Lower lobe of right lung (tissue), 2 donors: ENCODE measurements around the gene RPUSD1. TPM values are rescaled to one million over a fixed set of nuclear protein-coding genes. Genes with fewer than 3 reads are reported as not detected.

Experiments used
- ATAC-seq, 2 donors: fragments of 200-7000 bp; cut with Tn5 transposase; one replicate each; pipeline ENCODE4 v1.9.1; 2020 to 2022; ENCODE audit warnings: mild to moderate bottlenecking in 2 of 2, moderate library complexity in 2 of 2
- DNase-seq: peaks from one replicate; pipeline ENCODE4 v3.0.0-alpha.2; 2020
- H3K27ac ChIP-seq: fragments of 200-600 bp; one replicate; pipeline ENCODE4 v1.8.0; 2022
- H3K27me3 ChIP-seq: fragments of 200-600 bp; one replicate; pipeline ENCODE4 v1.8.0; 2022; ENCODE audit warnings: low read depth
- H3K36me3 ChIP-seq: fragments of 200-600 bp; one replicate; pipeline ENCODE4 v1.8.0; 2022; ENCODE audit warnings: mild to moderate bottlenecking
- H3K4me1 ChIP-seq: fragments of 200-600 bp; one replicate; pipeline ENCODE4 v1.8.0; 2022
- H3K4me3 ChIP-seq: fragments of 200-600 bp; one replicate; pipeline ENCODE4 v1.8.0; 2022; ENCODE audit warnings: mild to moderate bottlenecking
- H3K9me3 ChIP-seq: fragments of 200-600 bp; one replicate; pipeline ENCODE4 v1.8.0; 2022
- CTCF ChIP-seq: fragments of 200-600 bp; IDR thresholded peaks from one replicate; pipeline ENCODE4 v1.8.0; 2022; ENCODE audit warnings: antibody characterized with exemption, mild to moderate bottlenecking
- intact Hi-C: fragments of 100-400 bp; cut with DNase I; formaldehyde crosslinking; loops from one replicate; pipeline ENCODE4 v1.11.0; 2022
- total RNA-seq: library from RNA; stranded (reverse); fragmentation: NEBNext Ultra II Directional; extraction: Animal tissue kit (Norgen Biotek cat#: 25700); gene quantifications from one replicate; pipeline ENCODE4 v1.2.1, GENCODE V29; 2021
- donor health status: DM: no; HTN: yes; CAD: no; lungs with severe emphysema.

Gene RPUSD1
- total RNA-seq, 1 donor from 2014 or later, result 16.3 TPM

- Histone ChIP-seq H3K36me3 (no peaks in the 10 kb centered on the region), H3K27me3 (peaks cover 8% of the 10 kb centered on the region), H3K4me1 (no peaks in the 10 kb centered on the region), H3K4me3 (no peak overlapping the region), H3K27ac (no peak overlapping the region), H3K9me3 (no peaks in the 10 kb centered on the region)
- ATAC-seq (no peak), DNase-seq (no peak)
- no peak for TF ChIP-seq CTCF
- intact Hi-C loops, result no loop called here
Observed at GRCh38 chr16:770411-770810, 17.8 kb downstream of the RPUSD1 start.

- intact Hi-C loops, result no loop called here
- H3K36me3 ChIP-seq, result no peaks in the 10 kb centered on the region
- H3K4me3 ChIP-seq, result no peak overlapping the region
- no peaks in the 10 kb centered on the region for H3K4me1 ChIP-seq
- no peaks in the 10 kb centered on the region for H3K9me3 ChIP-seq
- H3K27me3 ChIP-seq, result peaks cover 8% of the 10 kb centered on the region
- no peak for DNase-seq
- ATAC-seq, result no peak
- H3K27ac ChIP-seq, result no peak overlapping the region
- TF ChIP-seq CTCF, result no peak
Observed at GRCh38 chr16:769934-770333, 18.2 kb downstream of the RPUSD1 start.

- TF ChIP-seq CTCF, result no peak
- H3K27me3 ChIP-seq, result peaks cover 3% of the 10 kb centered on the region
- H3K36me3 ChIP-seq, result no peaks in the 10 kb centered on the region
- no peak overlapping the region for H3K27ac ChIP-seq
- H3K4me3 ChIP-seq, result no peak overlapping the region
- no peaks in the 10 kb centered on the region for H3K9me3 ChIP-seq
- DNase-seq (no peak), ATAC-seq (no peak)
- no peaks in the 10 kb centered on the region for H3K4me1 ChIP-seq
- intact Hi-C loops, result no loop called here
Observed at GRCh38 chr16:769184-769784, 18.9 kb downstream of the RPUSD1 start.

- intact Hi-C loops, result no loop called here
- H3K9me3 ChIP-seq, result no peaks in the 10 kb centered on the region
- no peaks in the 10 kb centered on the region for H3K27me3 ChIP-seq
- ATAC-seq (no peak), DNase-seq (no peak)
- TF ChIP-seq CTCF, result no peak
- H3K4me1 ChIP-seq, result no peaks in the 10 kb centered on the region
- H3K27ac ChIP-seq, result no peak overlapping the region
- H3K36me3 ChIP-seq, result no peaks in the 10 kb centered on the region
- no peak overlapping the region for H3K4me3 ChIP-seq
Observed at GRCh38 chr16:768428-768827, 19.8 kb downstream of the RPUSD1 start.

- Histone ChIP-seq H3K27ac (no peak overlapping the region), H3K9me3 (no peaks in the 10 kb centered on the region), H3K36me3 (no peaks in the 10 kb centered on the region), H3K27me3 (no peaks in the 10 kb centered on the region), H3K4me3 (no peak overlapping the region), H3K4me1 (no peaks in the 10 kb centered on the region)
- DNase-seq (no peak), ATAC-seq (no peak)
- TF ChIP-seq CTCF, result no peak
- intact Hi-C loops, result no loop called here
Observed at GRCh38 chr16:767743-768235, 20.4 kb downstream of the RPUSD1 start.
